Measurements from ENCODE around the gene SLC15A3.

- TF ChIP-seq CTCF (conservative IDR thresholded peaks at IDR 0.05; ENCODE audit: low read length) (peak; percentile 97), EZH2phosphoT487 (IDR thresholded peaks at IDR 0.05; ENCODE audit: borderline replicate concordance, low read depth, low read length) (no peak)
These were observed 18.4 kb upstream of the SLC15A3 start for GRCh38 chr11:60970369-60970774.

All from OCI-LY7 (cell line).